HCT116 (cell line): ENCODE data around the gene SPATA12. TPM values are rescaled to one million over a fixed set of nuclear protein-coding genes. Genes with fewer than 3 reads are reported as not detected.

Experiments used
- ATAC-seq: fragments of 200-7000 bp; cut with Tn5 transposase; 2 replicates; pipeline ENCODE4 v1.9.1; 2020; ENCODE audit warnings: mild to moderate bottlenecking, moderate library complexity
- BruUV-seq: library from RNA; stranded (reverse); fragments of 400-500 nt; replicated peaks from 2 replicates; lab custom pipeline; 2021; lab: Mats Ljungman, UMichigan
- CTCF ChIA-PET: fragments of 300-600 bp; sonication (Branson Sonifier 250); formaldehyde crosslinking; loops from one replicate; lab custom pipeline; 2021; ENCODE audit warnings: antibody characterized with exemption; lab: Charles Lee
- POLR2A ChIA-PET: fragments of 300-600, 350-600 bp; sonication (Branson Sonifier 250); formaldehyde crosslinking; loops from one replicate; lab custom pipeline; 2021; ENCODE audit warnings: antibody characterized with exemption; lab: Charles Lee
- RAD21 ChIA-PET, 2 experiments: fragments of 300-600 bp; sonication (Branson Sonifier 250); formaldehyde crosslinking; loops; one replicate each; lab custom pipeline; 2023; ENCODE audit warnings: low total read pairs in 2 of 2; ENCODE audit not compliant: uncharacterized antibody in 2 of 2, unreplicated experiment in 2 of 2, low non-redundant PET in 1 of 2; lab: Charles Lee
- DNase-seq: peaks from one replicate; pipeline ENCODE4 v3.0.0-alpha.2; 2010; ENCODE audit warnings: low read depth, low spot score
- H2AFZ ChIP-seq: fragments of 200-600 bp; shearing (Covaris generic), sonication (generic); 2 replicates; pipeline ENCODE4 v1.6.1; 2017; ENCODE audit warnings: low read depth, mixed run types, mixed read lengths, antibody characterized with exemption, low read length; ENCODE audit not compliant: poor library complexity, severe bottlenecking
- H3K27ac ChIP-seq: 2 replicates; pipeline ENCODE4 v1.5.1; 2012; ENCODE audit warnings: low read depth, low read length
- H3K27me3 ChIP-seq: fragments of 200-600 bp; sonication (generic); 2 replicates; pipeline ENCODE4 v1.6.1; 2016; ENCODE audit warnings: mixed run types, low read length, mixed read lengths; ENCODE audit not compliant: insufficient read depth
- H3K36me3 ChIP-seq, 2 experiments: fragments of 200-500 bp in 1 of 2; fragments of 200-600 bp in 1 of 2; sonication (Bioruptor generic) in 1 of 2; sonication (generic) in 1 of 2; 2 replicates each; pipeline versions ENCODE4 v1.5.1 to v1.6.1; 2014 to 2016; ENCODE audit warnings: low read length in 2 of 2, inconsistent platforms in 1 of 2, mixed read lengths in 1 of 2, mixed run types in 1 of 2; ENCODE audit not compliant: insufficient read depth in 2 of 2, control insufficient read depth in 1 of 2
- H3K4me1 ChIP-seq, 2 experiments: fragments of 200-600 bp in 1 of 2; sonication (generic) in 1 of 2; 2 replicates each; pipeline versions ENCODE4 v1.5.1 to v1.6.1; 2012 to 2017; ENCODE audit warnings: low read length in 2 of 2, inconsistent platforms in 1 of 2, mild to moderate bottlenecking in 1 of 2, mixed read lengths in 1 of 2, mixed run types in 1 of 2, moderate library complexity in 1 of 2; ENCODE audit not compliant: insufficient read depth in 2 of 2, control insufficient read depth in 1 of 2
- H3K4me2 ChIP-seq: fragments of 200-600 bp; sonication (generic); 2 replicates; pipeline ENCODE4 v1.6.1; 2017; ENCODE audit warnings: mixed run types, low read length, mixed read lengths
- H3K4me3 ChIP-seq, 2 experiments: fragments of 200-600 bp in 1 of 2; sonication (generic) in 1 of 2; replicated peaks in 1 of 2; 2 replicates each; pipeline ENCODE4 v1.5.1; 2011 to 2016; ENCODE audit warnings: low read length in 2 of 2, control low read depth in 1 of 2, low read depth in 1 of 2, mild to moderate bottlenecking in 1 of 2, mixed read lengths in 1 of 2, mixed run types in 1 of 2
- H3K79me2 ChIP-seq: fragments of 200-600 bp; sonication (generic); 2 replicates; pipeline ENCODE4 v1.6.1; 2017; ENCODE audit warnings: mild to moderate bottlenecking, mixed run types, low read length, moderate library complexity, mixed read lengths; ENCODE audit not compliant: insufficient read depth
- H3K9ac ChIP-seq: fragments of 200-600 bp; sonication (generic); 2 replicates; pipeline ENCODE4 v1.6.1; 2016; ENCODE audit warnings: low read length, mixed read lengths
- H3K9me2 ChIP-seq: fragments of 200-600 bp; sonication (generic), shearing (Covaris generic); 2 replicates; pipeline ENCODE4 v1.6.1; 2017; ENCODE audit warnings: mixed run types, mild to moderate bottlenecking, moderate library complexity; ENCODE audit not compliant: insufficient read depth
- H3K9me3 ChIP-seq, 2 experiments: fragments of 200-500 bp in 1 of 2; fragments of 200-600 bp in 1 of 2; sonication (Bioruptor generic) in 1 of 2; sonication (generic) in 1 of 2; 2 replicates each; pipeline ENCODE4 v1.6.1; 2014 to 2017; ENCODE audit warnings: low read length in 2 of 2, mixed read lengths in 2 of 2, inconsistent platforms in 1 of 2, low read depth in 1 of 2, mild to moderate bottlenecking in 1 of 2, mixed run types in 1 of 2, moderate library complexity in 1 of 2; ENCODE audit not compliant: control insufficient read depth in 1 of 2, insufficient read depth in 1 of 2
- H4K20me1 ChIP-seq: fragments of 200-600 bp; sonication (generic), shearing (Covaris generic); 2 replicates; pipeline ENCODE4 v1.6.1; 2017; ENCODE audit warnings: mixed run types, mild to moderate bottlenecking, moderate library complexity; ENCODE audit not compliant: insufficient read depth
- ATF3 ChIP-seq: IDR thresholded peaks from 2 replicates; pipeline ENCODE4 v1.6.1; 2012
- CBX3 ChIP-seq: IDR thresholded peaks from 2 replicates; pipeline ENCODE4 v1.6.1; 2012; ENCODE audit warnings: low read depth
- CTCF ChIP-seq, 3 experiments: fragments of 200-600 bp in 1 of 3; sonication (generic) in 1 of 3; IDR thresholded peaks in 2 of 3; conservative IDR thresholded peaks in 1 of 3; 2 replicates each; pipeline ENCODE4 v1.5.1; 2012 to 2017; ENCODE audit warnings: low read depth in 2 of 3, low read length in 2 of 3, antibody characterized with exemption in 1 of 3, borderline replicate concordance in 1 of 3, control low read depth in 1 of 3, mild to moderate bottlenecking in 1 of 3, mixed read lengths in 1 of 3, mixed run types in 1 of 3, moderate library complexity in 1 of 3; ENCODE audit not compliant: insufficient read depth in 1 of 3
- EGR1 ChIP-seq: IDR thresholded peaks from 2 replicates; pipeline ENCODE4 v1.6.1; 2012; ENCODE audit warnings: low read depth
- EZH2phosphoT487 ChIP-seq: fragments of 200-600 bp; IDR thresholded peaks from 2 replicates; pipeline ENCODE4 v1.6.1; 2018; ENCODE audit warnings: antibody characterized with exemption, borderline replicate concordance
- JUND ChIP-seq: IDR thresholded peaks from 2 replicates; pipeline ENCODE4 v1.6.1; 2012
- POLR2AphosphoS5 ChIP-seq: IDR thresholded peaks from 2 replicates; pipeline ENCODE4 v1.6.1; 2011; ENCODE audit warnings: mild to moderate bottlenecking, low read depth, low read length, moderate library complexity
- REST ChIP-seq: IDR thresholded peaks from 2 replicates; pipeline ENCODE4 v1.6.1; 2012; ENCODE audit warnings: low read depth
- SP1 ChIP-seq: IDR thresholded peaks from 2 replicates; pipeline ENCODE4 v1.6.1; 2012; ENCODE audit warnings: low read depth
- ZBTB33 ChIP-seq: IDR thresholded peaks from 2 replicates; pipeline ENCODE4 v1.6.1; 2011; ENCODE audit warnings: mild to moderate bottlenecking, low read length, moderate library complexity; ENCODE audit not compliant: insufficient replicate concordance; ENCODE audit errors: extremely low read depth
- intact Hi-C: fragments of 100-400 bp; cut with micrococcal nuclease; formaldehyde crosslinking; loops from 2 replicates; pipeline ENCODE4 v1.10.0; 2022
- total RNA-seq: library from RNA; stranded (reverse); gene quantifications from one replicate; pipeline ENCODE4 v1.2.1, GENCODE V29; 2021; ENCODE audit not compliant: unreplicated experiment

Gene SPATA12
- total RNA-seq, 1 experiment from 2014 or later, result 0.22 TPM

- Histone ChIP-seq H3K4me3 (no peak overlapping the region), H4K20me1 (no peaks in the 10 kb centered on the region), H3K4me2 (no peak overlapping the region), H2AFZ (no peak overlapping the region), H3K9me3 (no peaks in the 10 kb centered on the region), H3K79me2 (peaks cover 50% of the 10 kb centered on the region), H3K27me3 (no peaks in the 10 kb centered on the region), H3K9me2 (no peaks in the 10 kb centered on the region), H3K4me1 (peaks cover 12 to 52% of the 10 kb centered on the region in 2 experiments), H3K36me3 (peaks cover 0 to 8% of the 10 kb centered on the region in 2 experiments; a peak in 2 of 4 replicates), H3K27ac (no peak overlapping the region), H3K9ac (no peak overlapping the region)
- DNase-seq (no peak), ATAC-seq (no peak)
- CTCF ChIA-PET, result no interaction called here
- intact Hi-C loops, result no loop called here
- no peak for TF ChIP-seq CBX3
- TF ChIP-seq ATF3, result no peak
- no peak for TF ChIP-seq JUND
- TF ChIP-seq POLR2AphosphoS5, result no peak
- TF ChIP-seq ZBTB33, result no peak
- TF ChIP-seq CTCF (IDR thresholded peaks at IDR 0.05 in 2 of 3, conservative IDR thresholded peaks at IDR 0.05 in 1 of 3; ENCODE audit: borderline replicate concordance in 1 of 3, insufficient read depth in 1 of 3, low read depth in 2 of 3, low read length in 2 of 3), result no peak
- no peak for TF ChIP-seq REST
- no peak for TF ChIP-seq EGR1
- no peak for TF ChIP-seq SP1
- no peak for TF ChIP-seq EZH2phosphoT487
- BruUV-seq, result no TSS peak
- RAD21 ChIA-PET, result no interaction called here
- POLR2A ChIA-PET, result no interaction called here
Measured at GRCh38 chr3:57074135-57074534, 13.7 kb downstream of the SPATA12 start.
